Measurements from ENCODE around the gene P2RY8.

- TF ChIP-seq SUZ12 (IDR thresholded peaks at IDR 0.05) (no peak), FOXA1 (IDR thresholded peaks at IDR 0.05) (no peak), SP1 (IDR thresholded peaks at IDR 0.05) (no peak), CTBP1 (IDR thresholded peaks at IDR 0.05; ENCODE audit: borderline replicate concordance) (no peak), BHLHE40 (IDR thresholded peaks at IDR 0.05; ENCODE audit: borderline replicate concordance) (no peak), L3MBTL2 (conservative IDR thresholded peaks at IDR 0.05) (no peak), FOXM1 (IDR thresholded peaks at IDR 0.05; ENCODE audit: borderline replicate concordance) (no peak), TARDBP (IDR thresholded peaks at IDR 0.05) (no peak), PKNOX1 (IDR thresholded peaks at IDR 0.05) (no peak)
These were observed 52.9 kb downstream of the P2RY8 start for GRCh38 chrX:1483843-1484637.
